Mucosa of gallbladder (tissue), 1 donor: ENCODE measurements around the gene GBP5. TPM values are rescaled to one million over a fixed set of nuclear protein-coding genes. Genes with fewer than 3 reads are reported as not detected.
"Not testable (repeated sequence)": the region's sequence is repeated elsewhere in the genome, so short reads cannot be mapped to it uniquely, and the experiment has no call there.

Experiments used
- DNase-seq: peaks from one replicate; pipeline ENCODE4 v3.0.0-alpha.2; 2020; ENCODE audit warnings: low spot score
- total RNA-seq: library from RNA; stranded (reverse); gene quantifications from one replicate; pipeline ENCODE4 v1.2.1, GENCODE V29; 2021
- donor health status: DM: no; HTN: no; CAD: no.

GBP5 gene
- total RNA-seq, 1 donor from 2014 or later, result 4.2 TPM

GRCh38 chr1:89284078-89284763 lies 11.6 kb upstream of the GBP5 start:
- DNase-seq, result not testable (repeated sequence)

GRCh38 chr1:89280766-89281165 lies 8.1 kb upstream of the GBP5 start:
- DNase-seq, result no peak

- DNase-seq, result no peak
These were observed 6.4 kb upstream of the GBP5 start for GRCh38 chr1:89279011-89279466.

GRCh38 chr1:89277725-89278124 lies 5.1 kb upstream of the GBP5 start:
- DNase-seq, result no peak

GRCh38 chr1:89276690-89277089 lies 4.0 kb upstream of the GBP5 start:
- DNase-seq, result no peak

- DNase-seq, result no peak
These were observed 1.8 kb upstream of the GBP5 start for GRCh38 chr1:89274411-89274857.

- DNase-seq, result no peak
These were observed 691 bp upstream of the GBP5 start for GRCh38 chr1:89273324-89273778.

GRCh38 chr1:89271341-89272015 lies 1.2 kb downstream of the GBP5 start:
- no peak for DNase-seq

GRCh38 chr1:89270423-89270822 lies 2.2 kb downstream of the GBP5 start:
- DNase-seq, result no peak

- DNase-seq, result no peak
These were observed 3.4 kb downstream of the GBP5 start for GRCh38 chr1:89269277-89269676.

- no peak for DNase-seq
These were observed 10.0 kb downstream of the GBP5 start for GRCh38 chr1:89262643-89263042.

GRCh38 chr1:89261926-89262515 lies 10.6 kb downstream of the GBP5 start:
- no peak for DNase-seq

GRCh38 chr1:89260566-89261255 lies 11.9 kb downstream of the GBP5 start:
- DNase-seq, result no peak

- no peak for DNase-seq
These were observed 12.6 kb downstream of the GBP5 start for GRCh38 chr1:89260042-89260441.

GRCh38 chr1:89259283-89259971 lies 13.2 kb downstream of the GBP5 start:
- no peak for DNase-seq

GRCh38 chr1:89257041-89257440 lies 15.6 kb downstream of the GBP5 start:
- DNase-seq, result no peak

- DNase-seq, result not testable (repeated sequence)
These were observed 17.1 kb downstream of the GBP5 start for GRCh38 chr1:89255581-89255980.

GRCh38 chr1:89254658-89255287 lies 17.9 kb downstream of the GBP5 start:
- DNase-seq, result no peak

GRCh38 chr1:89243046-89243445 lies 29.6 kb downstream of the GBP5 start:
- no peak for DNase-seq
